ENCODE measurements around the gene ART3.
A peak's percentile ranks its signal among the peaks of the same experiment; 100 is the strongest.

Gene ART3

GRCh38 chr4:76148142-76148865 is 73.8 kb downstream of the ART3 start, which contains the start of gene NUP54:
TSS of gene NUP54 (minus strand) at chr4:76148397. CDS start at chr4:76148374, 23 bp downstream.
- peak; percentile 80 to 95 (median 89) for DNase-seq

- no peak for DNase-seq
These were observed 78.8 kb downstream of the ART3 start for GRCh38 chr4:76153356-76153755.

GRCh38 chr4:76155979-76156378 is 81.5 kb downstream of the ART3 start:
- no peak for DNase-seq

GRCh38 chr4:76156635-76157034 is 82.1 kb downstream of the ART3 start:
- DNase-seq: no peak

- no peak for DNase-seq
These were observed 85.8 kb downstream of the ART3 start for GRCh38 chr4:76160355-76160754.
